DMS 273 (cell line): ENCODE results near the gene MED13.

Experiments used
- DNase-seq: peaks from one replicate; lab custom pipeline; 2025; ENCODE audit not compliant: unreplicated experiment; lab: John Stamatoyannopoulos, UW

The MED13 gene

DNA sequence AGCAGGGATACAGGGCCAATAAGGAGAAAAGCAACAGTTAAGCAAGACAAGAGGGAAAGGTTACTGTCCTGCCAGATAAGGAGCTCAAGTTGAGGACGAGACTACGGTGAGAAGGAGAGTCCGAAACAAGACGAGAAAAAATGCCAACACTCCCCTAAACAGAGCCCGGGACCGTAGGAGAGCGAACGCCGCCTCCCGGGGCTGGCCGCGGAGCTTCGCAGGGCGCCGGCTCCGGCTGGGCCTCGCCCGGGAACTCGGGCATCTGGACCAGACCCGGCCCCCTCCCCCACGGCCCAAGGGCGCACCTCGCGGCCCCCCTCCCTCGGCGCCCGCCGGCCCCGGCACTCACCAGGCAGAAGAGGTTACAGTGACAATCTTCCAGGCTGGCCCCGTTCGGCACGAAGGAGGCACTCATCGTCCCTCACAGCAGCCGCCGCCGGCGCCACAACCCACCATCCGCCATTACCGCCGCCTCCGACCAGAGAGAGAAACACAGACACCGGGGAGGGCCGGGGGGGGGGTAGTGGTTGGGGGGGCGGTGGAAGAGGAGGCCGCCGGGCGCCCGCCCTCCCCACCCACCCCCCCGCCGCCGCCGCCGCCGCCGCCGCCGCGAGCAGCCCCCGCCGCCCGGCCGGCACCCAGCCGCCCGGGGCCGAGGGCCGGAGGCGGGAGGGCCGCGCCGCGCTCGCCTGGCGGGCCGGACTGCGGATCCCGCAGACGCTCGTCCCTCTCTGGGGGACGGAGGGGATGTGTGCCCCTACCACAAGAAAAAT, at the start of gene MED13:
MED13 (minus strand) TSS at position 488 of the 773 bp plus-strand sequence; CDS start at position 415, 73 bp downstream.
- peak; percentile 77 for DNase-seq

DNA sequence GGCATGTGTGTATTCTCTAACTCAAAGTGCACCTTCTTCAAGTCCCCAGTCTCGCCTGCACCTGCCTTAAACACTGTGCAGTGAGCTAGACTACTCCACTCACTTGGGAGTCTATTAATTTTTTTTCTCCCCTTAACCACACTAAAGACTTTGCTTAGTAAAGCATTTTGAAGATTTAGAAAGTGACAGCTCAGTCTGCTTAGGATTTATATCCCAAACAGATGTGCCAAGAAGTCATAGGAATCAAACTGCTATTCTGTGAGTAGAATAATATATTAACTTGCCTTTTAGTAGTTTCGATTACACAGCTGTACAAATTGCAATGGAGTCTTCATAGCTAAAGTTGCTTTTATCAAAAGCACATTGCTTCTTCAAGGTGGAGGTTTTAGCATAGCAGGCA, 47.2 kb upstream of the MED13 start:
- no peak for DNase-seq

GRCh38 chr17:62111562-62112171, 46.6 kb upstream of the MED13 start:
- DNase-seq: no peak

DNA sequence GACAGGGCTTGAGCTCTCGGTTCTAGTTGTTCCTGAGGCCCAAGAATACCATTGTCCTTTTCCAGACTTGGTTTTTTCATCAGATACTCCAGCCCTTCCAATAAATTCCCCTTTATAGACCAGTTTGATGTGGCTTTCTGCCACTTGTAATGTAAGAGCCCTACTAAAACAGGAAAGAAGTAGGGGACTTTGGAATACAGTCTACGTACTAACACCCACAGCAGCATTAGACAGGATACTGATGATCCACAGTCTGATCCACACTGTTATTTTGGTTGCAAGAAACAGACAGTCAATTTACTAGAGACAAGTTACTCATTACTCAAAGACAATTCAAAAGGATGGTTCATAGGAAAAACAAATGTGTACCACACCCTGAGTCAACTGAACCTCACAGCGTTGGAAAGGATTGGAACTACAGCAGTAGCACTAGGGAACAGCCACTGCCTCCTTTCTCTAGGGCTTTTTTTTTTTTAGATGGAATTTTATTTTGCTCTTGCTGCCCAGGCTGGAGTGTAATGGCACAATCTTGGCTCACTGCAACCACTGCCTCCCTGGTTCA, 45.9 kb upstream of the MED13 start:
- no peak for DNase-seq

GRCh38 chr17:62109924-62110323, 44.8 kb upstream of the MED13 start:
- no peak for DNase-seq

DNA sequence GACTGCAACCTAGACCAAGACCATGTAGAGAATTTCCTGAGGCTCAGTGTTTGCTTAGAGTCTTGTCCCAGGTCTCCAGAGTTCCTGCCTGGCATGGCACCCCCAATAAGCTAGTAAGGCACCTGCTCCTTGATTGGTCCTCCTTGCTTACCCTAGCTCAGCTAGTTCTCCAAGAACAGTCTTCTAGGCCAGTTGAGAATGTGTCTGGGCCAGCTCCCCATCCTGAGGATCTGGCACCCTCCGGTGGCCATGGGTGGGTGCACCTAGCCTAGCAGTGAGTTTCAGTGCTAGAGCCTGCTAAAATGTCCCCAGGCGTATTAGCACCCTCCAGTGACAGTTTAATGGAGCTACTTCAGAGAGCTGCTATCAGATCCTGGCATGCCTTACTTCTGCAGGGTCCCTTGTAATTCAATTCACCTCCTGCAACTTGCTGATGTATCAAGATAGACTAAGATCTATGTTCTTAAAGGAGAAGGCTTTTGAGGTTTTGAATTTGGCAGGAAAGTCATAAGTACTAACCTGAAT, 44.4 kb upstream of the MED13 start:
- DNase-seq: peak; percentile 87

- DNase-seq: no peak
These were observed 40.8 kb upstream of the MED13 start for GRCh38 chr17:62105861-62106260.

GRCh38 chr17:62105357-62105756, 40.3 kb upstream of the MED13 start:
- DNase-seq: no peak

DNA sequence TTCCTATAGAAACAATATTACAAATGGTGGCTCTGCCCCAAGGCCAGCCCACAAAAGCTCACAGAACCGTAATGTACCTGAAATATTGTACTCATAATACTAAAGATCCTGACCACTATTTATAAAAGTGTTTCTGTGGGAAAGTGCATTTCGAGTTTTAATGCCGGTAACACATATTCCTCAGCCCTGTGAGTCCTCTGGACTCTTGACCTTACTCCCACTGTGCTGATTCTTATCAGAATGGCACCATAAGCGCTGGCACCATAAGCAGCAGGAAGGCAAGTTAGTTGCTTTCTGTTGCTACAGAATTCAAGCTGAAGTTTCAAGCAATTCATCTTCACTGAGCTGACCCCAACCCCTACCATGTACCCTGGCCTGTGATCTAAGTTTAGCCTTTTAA, 36.4 kb upstream of the MED13 start:
- no peak for DNase-seq

DNA sequence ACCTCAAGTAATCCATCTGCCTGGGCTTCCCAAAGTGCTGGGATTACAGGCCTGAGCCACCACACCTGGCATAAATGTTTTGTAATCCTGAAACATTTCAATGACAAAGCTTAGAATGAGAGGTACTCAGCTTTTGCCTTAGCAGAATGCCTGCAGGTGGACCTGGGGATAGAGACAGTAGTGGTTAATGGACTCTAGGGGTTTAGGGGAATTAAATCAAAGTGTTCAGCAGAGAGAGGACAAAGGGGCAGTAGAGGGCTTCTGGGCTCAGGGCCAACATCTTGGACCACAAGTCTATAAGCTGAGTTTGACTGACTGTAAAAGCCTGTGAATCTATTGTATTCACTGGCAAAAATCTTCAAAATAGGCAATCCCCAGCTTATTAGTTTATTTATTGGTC, 36.0 kb upstream of the MED13 start:
- no peak for DNase-seq

GRCh38 chr17:62100055-62100454, 35.0 kb upstream of the MED13 start:
- DNase-seq: no peak

DNA sequence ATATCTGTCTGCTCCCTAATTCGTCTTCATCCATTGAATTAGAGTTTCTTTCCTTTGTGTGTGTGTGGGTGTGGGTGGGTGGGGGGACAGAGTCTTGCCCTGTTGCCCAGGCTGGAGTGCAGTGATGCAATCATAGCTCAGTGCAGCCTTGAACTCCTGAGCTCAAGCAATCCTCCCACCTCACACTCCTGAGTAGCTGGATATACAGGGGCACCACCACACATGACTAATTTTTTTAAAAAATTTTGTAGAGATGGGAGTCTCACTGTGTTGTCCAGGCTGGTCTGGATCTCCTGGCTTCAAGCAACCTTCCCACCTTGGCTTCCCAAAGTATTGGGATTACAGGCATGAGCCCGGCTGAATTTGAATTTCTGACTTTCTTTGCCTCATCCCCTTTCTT, 34.5 kb upstream of the MED13 start:
- no peak for DNase-seq

DNA sequence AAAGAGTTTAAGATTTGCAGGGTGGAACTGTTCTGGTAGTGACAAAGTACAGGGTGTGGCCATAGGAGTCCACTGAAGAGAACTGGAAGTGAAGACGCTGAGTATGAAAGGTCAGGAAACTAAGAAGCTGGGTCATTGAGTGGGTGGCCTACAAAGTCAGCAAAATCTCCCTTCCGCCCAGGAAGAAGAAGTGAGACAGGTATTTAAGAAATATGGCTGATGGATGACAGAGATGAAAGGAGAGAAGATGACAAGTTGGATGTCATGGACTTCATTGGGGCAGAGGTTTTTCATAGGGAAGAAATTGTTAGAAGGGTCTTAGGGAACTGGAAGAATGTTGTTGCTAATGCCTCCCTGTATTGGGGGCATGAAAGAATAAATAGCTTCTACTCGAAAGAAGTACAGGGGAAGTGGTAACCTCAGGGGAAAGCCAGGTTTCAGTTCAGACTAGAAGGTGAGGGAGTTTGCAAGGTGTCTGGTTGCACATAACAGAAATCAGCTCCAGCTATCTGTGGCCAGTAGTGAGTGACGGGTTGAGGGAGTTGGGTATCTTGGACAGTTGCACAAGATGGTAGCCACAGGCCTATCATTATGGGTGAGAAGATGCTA, 33.6 kb upstream of the MED13 start:
- no peak for DNase-seq

DNA sequence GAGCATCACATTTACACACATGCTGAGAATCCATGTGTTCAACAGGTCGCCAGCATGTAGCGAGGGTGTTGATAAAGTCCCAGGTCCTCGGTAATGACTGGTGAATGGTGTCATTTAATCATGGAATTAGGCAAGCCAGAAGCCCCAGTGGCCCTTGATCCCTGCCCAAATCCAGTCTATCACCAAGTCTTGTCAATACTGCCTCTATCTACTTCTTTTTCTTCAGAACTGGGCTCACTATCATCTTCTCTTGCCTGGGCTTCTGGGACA, 31.3 kb upstream of the MED13 start:
- no peak for DNase-seq

DNA sequence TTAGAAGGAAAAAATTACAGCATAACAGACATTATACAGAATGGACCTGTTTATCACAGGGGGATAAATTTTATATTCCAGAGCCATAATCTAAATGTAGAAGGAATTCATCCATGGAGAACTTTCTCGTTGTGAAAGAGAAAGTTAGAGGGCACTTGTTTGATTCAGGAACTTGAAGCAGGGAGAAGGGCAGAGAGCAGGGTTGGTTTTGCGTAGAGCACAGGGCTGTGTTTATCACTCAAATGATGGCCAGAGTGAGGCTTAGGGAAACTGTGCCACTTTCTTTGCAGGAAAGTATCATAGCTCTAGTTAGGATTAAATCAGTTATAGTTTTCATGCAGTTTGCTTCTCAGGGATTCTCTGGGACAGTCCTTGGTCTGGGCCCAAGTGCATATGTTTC, 29.1 kb upstream of the MED13 start:
- DNase-seq: no peak

DNA sequence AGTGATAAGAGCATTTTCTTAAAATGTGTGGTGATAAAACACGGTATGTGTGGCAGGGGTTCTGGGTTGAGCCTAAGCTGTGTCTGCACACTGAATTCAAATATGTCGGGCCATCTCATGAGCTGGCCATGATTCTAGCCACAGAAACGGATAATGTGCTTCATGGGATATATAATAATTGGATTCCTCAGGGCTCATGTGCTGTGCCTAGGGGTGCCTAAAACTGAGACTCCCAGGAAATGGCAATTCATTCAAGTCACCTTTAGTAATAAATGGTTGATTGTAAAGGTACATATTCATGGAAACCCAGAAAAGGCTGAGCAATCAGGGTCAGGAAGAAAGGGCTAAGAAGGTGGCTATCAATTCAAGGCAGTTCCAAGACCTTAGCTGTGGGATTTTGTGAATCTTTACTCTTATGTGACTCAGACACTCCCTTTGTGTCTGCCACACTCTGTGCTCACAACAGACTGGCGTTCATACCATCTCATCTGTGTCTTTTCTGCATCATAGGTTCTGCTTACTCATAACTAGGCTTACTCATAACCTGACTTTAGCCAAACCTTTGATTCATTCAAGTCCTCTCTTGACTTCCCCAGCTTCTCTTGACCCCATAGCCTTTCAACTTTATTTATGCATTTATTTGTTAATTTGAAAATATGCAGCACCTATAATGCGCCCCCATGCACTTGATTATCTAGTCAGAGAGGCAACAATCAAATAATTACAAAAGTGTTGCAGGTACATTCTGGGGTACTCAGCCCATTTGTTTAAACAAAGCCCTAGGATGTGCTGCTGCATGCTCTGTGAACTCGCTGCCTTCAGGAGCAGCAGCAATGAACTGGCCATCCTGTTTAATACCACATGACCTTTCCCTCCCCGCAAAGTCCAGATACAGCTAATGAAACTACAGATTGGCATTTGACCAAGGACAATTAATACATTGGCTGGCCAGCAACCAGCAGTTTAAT, 28.4 kb upstream of the MED13 start:
- DNase-seq: no peak

- no peak for DNase-seq
These were observed 27.7 kb upstream of the MED13 start for GRCh38 chr17:62092784-62093183.

DNA sequence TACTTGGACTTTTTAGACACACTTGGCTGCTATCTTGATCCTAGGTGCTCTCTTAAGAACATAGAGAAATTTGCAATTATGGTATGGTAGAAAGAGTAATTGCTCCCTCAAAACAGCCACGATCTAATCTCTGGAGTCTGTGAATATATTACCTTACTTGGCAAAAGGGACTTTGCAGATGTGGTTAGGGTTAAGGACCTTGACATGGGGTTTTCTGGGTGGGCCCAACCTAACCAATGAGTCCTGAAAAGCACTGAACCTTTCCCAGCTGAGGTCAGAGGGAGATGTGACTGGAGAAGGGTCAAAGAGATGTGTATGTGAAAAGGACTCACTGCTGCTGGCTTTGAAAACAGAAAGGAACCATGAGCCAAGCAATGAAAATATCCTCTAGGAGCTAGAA, 26.7 kb upstream of the MED13 start:
- no peak for DNase-seq

DNA sequence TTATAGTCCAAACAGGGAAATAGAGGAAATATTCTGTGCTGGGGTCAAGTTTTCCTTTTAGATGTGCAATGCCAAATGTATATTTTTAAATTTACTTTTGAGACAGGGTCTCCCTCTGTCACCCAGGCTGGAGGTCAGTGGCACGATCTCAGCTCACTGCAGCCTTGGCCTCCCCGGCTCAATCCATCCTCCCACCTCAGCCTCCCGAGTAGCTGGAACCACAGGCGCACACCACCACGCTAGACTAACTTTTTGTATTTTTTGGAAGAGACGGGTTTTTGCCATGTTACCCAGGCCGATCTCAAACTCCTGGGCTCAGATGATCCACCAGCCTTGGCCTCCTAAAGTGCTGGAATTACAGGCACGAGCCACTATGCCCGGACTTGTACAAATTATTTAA, 25.8 kb upstream of the MED13 start:
- no peak for DNase-seq

DNA sequence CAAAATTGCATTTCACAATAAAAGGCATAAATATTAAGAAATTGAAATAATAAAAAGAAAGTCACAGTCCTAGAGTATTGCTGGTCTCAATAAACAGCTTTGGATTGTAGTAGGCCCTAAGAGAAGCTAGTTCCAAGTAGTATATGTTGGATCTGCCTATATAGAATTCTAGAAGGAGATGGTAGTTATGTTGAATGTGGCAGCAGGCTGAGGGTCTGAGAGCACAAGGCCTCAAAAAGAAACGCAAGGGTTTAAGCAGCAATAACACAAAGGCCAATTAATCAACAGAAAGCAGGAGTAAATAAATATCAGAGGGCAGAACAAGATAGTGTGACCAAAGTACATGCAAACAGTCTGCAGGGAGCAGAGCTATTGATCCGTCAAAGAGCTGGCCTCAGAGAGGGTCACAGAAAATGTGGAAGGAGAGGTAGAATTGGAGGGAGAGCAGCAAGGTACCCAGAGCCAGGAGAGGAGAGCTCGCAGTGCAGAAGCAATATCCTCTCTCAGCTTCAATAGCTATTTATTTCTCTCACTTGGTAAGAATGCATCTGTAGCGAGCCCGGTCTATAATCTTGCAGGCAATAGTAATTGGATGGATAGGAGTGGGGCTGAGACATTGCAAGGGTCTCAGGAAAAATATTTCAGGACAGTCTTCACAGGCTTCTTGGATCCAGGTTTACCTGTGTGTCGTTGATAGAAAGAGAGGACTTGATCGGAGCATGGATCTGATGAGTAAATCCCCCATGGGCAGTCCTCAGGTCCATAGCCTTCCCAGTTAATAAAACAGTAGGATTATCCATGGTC, 25.1 kb upstream of the MED13 start:
- no peak for DNase-seq
